Measurements from ENCODE around the gene NPM1. TPM values are rescaled to one million over a fixed set of nuclear protein-coding genes. Genes with fewer than 3 reads are reported as not detected.

Gene NPM1
- total RNA-seq, 1 experiment from 2014 or later, result 3,530 TPM

GRCh38 chr5:171340042-171340441, 47.6 kb upstream of the NPM1 start (continued):
- TF ChIP-seq, protein P1, sequence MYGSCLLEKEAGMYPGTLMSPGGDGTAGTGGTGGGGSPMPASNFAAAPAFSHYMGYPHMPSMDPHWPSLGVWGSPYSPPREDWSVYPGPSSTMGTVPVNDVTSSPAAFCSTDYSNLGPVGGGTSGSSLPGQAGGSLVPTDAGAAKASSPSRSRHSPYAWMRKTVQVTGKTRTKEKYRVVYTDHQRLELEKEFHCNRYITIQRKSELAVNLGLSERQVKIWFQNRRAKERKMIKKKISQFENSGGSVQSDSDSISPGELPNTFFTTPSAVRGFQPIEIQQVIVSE (CRISPR knock-in tag; IDR thresholded peaks at IDR 0.05; ENCODE audit: borderline replicate concordance), result no peak
- TF ChIP-seq NR2C2 (CRISPR knock-in tag; IDR thresholded peaks at IDR 0.05), result no peak
- no peak for TF ChIP-seq ETV6 (CRISPR knock-in tag; IDR thresholded peaks at IDR 0.05)
- no peak for TF ChIP-seq NFE2L1 (CRISPR knock-in tag; IDR thresholded peaks at IDR 0.05)
- TF ChIP-seq CBFB (CRISPR knock-in tag; IDR thresholded peaks at IDR 0.05; ENCODE audit: low read depth), result no peak
- TF ChIP-seq TEAD4 (CRISPR knock-in tag; IDR thresholded peaks at IDR 0.05), result no peak
- TF ChIP-seq ZNF232 (CRISPR knock-in tag; IDR thresholded peaks at IDR 0.05), result no peak
- no peak for TF ChIP-seq RORB (CRISPR knock-in tag; IDR thresholded peaks at IDR 0.05)

DNA sequence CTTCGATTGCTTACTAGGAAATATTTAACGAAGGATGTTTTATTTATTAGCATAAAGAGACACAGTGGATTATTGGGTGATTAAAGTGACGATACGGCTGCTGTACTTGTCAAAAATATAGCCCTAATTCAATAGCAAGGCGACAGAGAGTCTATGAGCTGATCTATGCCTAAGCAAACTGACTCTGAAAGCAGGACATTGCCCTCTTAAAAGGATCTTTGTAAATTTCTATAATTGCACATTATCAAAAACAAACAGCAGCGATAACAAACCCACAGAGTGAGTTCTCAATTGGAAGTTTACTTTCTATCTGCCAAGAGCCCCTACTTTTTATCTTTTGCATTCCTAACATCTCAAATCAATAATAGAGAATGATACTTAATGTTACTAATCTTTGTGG, 47.2 kb upstream of the NPM1 start:
- H3K36me3 Mint-ChIP-seq, result no peaks in the 10 kb centered on the region
- H3K4me1 Mint-ChIP-seq, result peaks cover 9% of the 10 kb centered on the region
- ChIA-PET POLR2A (no interaction called here), CTCF (interaction anchor here (0.7 to 3.2 kb wide), 4 partner anchors 22 to 133 kb away, joined by 3 to 28 read pairs (median 8); partner anchors contain the start of gene TLX3)
- H3K4me3 Mint-ChIP-seq, result no peak overlapping the region
- peaks cover 30% of the 10 kb centered on the region for H3K27me3 Mint-ChIP-seq (ENCODE audit: low read depth)
- H3K27ac Mint-ChIP-seq, result no peak overlapping the region
- no peak for DNase-seq (ENCODE audit: low spot score)
- TF ChIP-seq ATF1 (CRISPR knock-in tag; IDR thresholded peaks at IDR 0.05) (no peak), ATF6 (CRISPR knock-in tag; IDR thresholded peaks at IDR 0.05) (no peak), E2F4 (CRISPR knock-in tag; IDR thresholded peaks at IDR 0.05; ENCODE audit: borderline replicate concordance, low read depth) (no peak), FOXP1 (CRISPR knock-in tag; IDR thresholded peaks at IDR 0.05; ENCODE audit: borderline replicate concordance) (no peak), FOXJ3 (CRISPR knock-in tag; IDR thresholded peaks at IDR 0.05; ENCODE audit: borderline replicate concordance) (no peak), JAZF1 (CRISPR knock-in tag; IDR thresholded peaks at IDR 0.05) (no peak), ZNF396 (CRISPR knock-in tag; IDR thresholded peaks at IDR 0.05; ENCODE audit: borderline replicate concordance) (no peak), PREB (CRISPR knock-in tag; IDR thresholded peaks at IDR 0.05; ENCODE audit: borderline replicate concordance) (no peak), JUN (CRISPR knock-in tag; IDR thresholded peaks at IDR 0.05) (no peak), PRRX2 (CRISPR knock-in tag; IDR thresholded peaks at IDR 0.05) (no peak)
- TF ChIP-seq, protein P2, sequence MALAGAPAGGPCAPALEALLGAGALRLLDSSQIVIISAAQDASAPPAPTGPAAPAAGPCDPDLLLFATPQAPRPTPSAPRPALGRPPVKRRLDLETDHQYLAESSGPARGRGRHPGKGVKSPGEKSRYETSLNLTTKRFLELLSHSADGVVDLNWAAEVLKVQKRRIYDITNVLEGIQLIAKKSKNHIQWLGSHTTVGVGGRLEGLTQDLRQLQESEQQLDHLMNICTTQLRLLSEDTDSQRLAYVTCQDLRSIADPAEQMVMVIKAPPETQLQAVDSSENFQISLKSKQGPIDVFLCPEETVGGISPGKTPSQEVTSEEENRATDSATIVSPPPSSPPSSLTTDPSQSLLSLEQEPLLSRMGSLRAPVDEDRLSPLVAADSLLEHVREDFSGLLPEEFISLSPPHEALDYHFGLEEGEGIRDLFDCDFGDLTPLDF (CRISPR knock-in tag; IDR thresholded peaks at IDR 0.05), result no peak
- TF ChIP-seq, protein P3, sequence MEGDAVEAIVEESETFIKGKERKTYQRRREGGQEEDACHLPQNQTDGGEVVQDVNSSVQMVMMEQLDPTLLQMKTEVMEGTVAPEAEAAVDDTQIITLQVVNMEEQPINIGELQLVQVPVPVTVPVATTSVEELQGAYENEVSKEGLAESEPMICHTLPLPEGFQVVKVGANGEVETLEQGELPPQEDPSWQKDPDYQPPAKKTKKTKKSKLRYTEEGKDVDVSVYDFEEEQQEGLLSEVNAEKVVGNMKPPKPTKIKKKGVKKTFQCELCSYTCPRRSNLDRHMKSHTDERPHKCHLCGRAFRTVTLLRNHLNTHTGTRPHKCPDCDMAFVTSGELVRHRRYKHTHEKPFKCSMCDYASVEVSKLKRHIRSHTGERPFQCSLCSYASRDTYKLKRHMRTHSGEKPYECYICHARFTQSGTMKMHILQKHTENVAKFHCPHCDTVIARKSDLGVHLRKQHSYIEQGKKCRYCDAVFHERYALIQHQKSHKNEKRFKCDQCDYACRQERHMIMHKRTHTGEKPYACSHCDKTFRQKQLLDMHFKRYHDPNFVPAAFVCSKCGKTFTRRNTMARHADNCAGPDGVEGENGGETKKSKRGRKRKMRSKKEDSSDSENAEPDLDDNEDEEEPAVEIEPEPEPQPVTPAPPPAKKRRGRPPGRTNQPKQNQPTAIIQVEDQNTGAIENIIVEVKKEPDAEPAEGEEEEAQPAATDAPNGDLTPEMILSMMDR (IDR thresholded peaks at IDR 0.05), result no peak
- ATAC-seq, result no peak
- H3K9me3 Mint-ChIP-seq, result no peaks in the 10 kb centered on the region
